HepG2 (cell line): ENCODE measurements around the gene UBL7. TPM values are rescaled to one million over a fixed set of nuclear protein-coding genes. Genes with fewer than 3 reads are reported as not detected.

ENCODE experiments used
- ATF7-NPFF ChIP-seq: sonication (generic); formaldehyde crosslinking; IDR thresholded peaks from 2 replicates; pipeline ENCODE4 v1.8.1; 2023; ENCODE audit warnings: mild to moderate bottlenecking, low read depth, missing genetic modification reagents, moderate library complexity
- JUN ChIP-seq: sonication (generic); formaldehyde crosslinking; IDR thresholded peaks from 2 replicates; pipeline ENCODE4 v1.4.0; 2020; ENCODE audit warnings: mild to moderate bottlenecking, missing genetic modification reagents
- KLF13 ChIP-seq: sonication (generic); formaldehyde crosslinking; IDR thresholded peaks from 2 replicates; pipeline ENCODE4 v1.4.0; 2020; ENCODE audit warnings: mild to moderate bottlenecking, missing genetic modification reagents
- MIER2 ChIP-seq: IDR thresholded peaks from 2 replicates; pipeline ENCODE4 v1.6.1; 2016; ENCODE audit warnings: missing biosample characterization, missing genetic modification reagents
- MXI1 ChIP-seq: IDR thresholded peaks from 3 replicates; pipeline ENCODE4 v1.6.1; 2012; ENCODE audit warnings: low read depth, low read length, inconsistent platforms, borderline replicate concordance
- NFAT5 ChIP-seq: sonication (generic); formaldehyde crosslinking; IDR thresholded peaks from 2 replicates; pipeline ENCODE4 v1.4.0; 2020; ENCODE audit warnings: missing genetic modification reagents
- NFIB ChIP-seq: sonication (generic); formaldehyde crosslinking; IDR thresholded peaks from 2 replicates; pipeline ENCODE4 v1.9.0; 2021; ENCODE audit warnings: missing genetic modification reagents, mild to moderate bottlenecking, borderline replicate concordance
- PCBP1 ChIP-seq: fragments of 200-400 bp; formaldehyde crosslinking; IDR thresholded peaks from 2 replicates; pipeline ENCODE4 v1.6.1; 2017; ENCODE audit warnings: mild to moderate bottlenecking, low read depth, low read length, borderline replicate concordance
- TCF12 ChIP-seq, 2 experiments: fragments of 450-650 bp in 1 of 2; sonication (generic) in 1 of 2; formaldehyde crosslinking in 1 of 2; IDR thresholded peaks; 2 replicates each; pipeline versions ENCODE4 v1.6.1 to v1.8.0; 2017 to 2022; ENCODE audit warnings: antibody characterized with exemption in 1 of 2, mild to moderate bottlenecking in 1 of 2, missing genetic modification reagents in 1 of 2, moderate library complexity in 1 of 2
- TGIF2 ChIP-seq: IDR thresholded peaks from 2 replicates; pipeline ENCODE4 v1.6.1; 2016; ENCODE audit warnings: control low read depth, missing compliant biosample characterization
- ZBTB42 ChIP-seq: sonication (generic); formaldehyde crosslinking; IDR thresholded peaks from 2 replicates; pipeline ENCODE4 v1.5.0; 2020; ENCODE audit warnings: mild to moderate bottlenecking, missing genetic modification reagents
- ZFP36L1 ChIP-seq: sonication (generic); formaldehyde crosslinking; IDR thresholded peaks from 2 replicates; pipeline ENCODE4 v1.8.0; 2022; ENCODE audit warnings: mild to moderate bottlenecking, missing genetic modification reagents, moderate library complexity
- ZNF337 ChIP-seq: sonication (generic); formaldehyde crosslinking; IDR thresholded peaks from 2 replicates; pipeline ENCODE4 v1.5.1; 2020; ENCODE audit warnings: missing genetic modification reagents, low read depth, mild to moderate bottlenecking, borderline replicate concordance
- ZNF546 ChIP-seq: sonication (generic); formaldehyde crosslinking; conservative IDR thresholded peaks from 2 replicates; pipeline ENCODE4 v1.8.1; 2023; ENCODE audit warnings: mild to moderate bottlenecking, missing genetic modification reagents
- polyA plus RNA-seq, 8 experiments: library from polyadenylated mRNA; depleted of rRNA in 3 of 8; stranded (reverse) in 7 of 8; unstranded in 1 of 8; fragments of >200 nt; fragmentation: Illumina TruSeq in 4 of 8; extraction: Trizol in 4 of 8; gene quantifications; 2 replicates each; pipeline versions ENCODE4 v1.2.1 to v1.2.3, GENCODE V29; 2011 to 2016; ENCODE audit warnings: low read depth in 4 of 8, missing spikeins in 1 of 8, mixed read lengths in 1 of 8; ENCODE audit not compliant: insufficient read depth in 1 of 8
- total RNA-seq, 5 experiments: library from RNA; depleted of rRNA; stranded (reverse); fragments of >200 nt; fragmentation: Illumina TruSeq; extraction: Trizol; gene quantifications; 2 replicates each; pipeline ENCODE4 v1.2.3, GENCODE V29; 2016; ENCODE audit warnings: low read depth in 1 of 5
- TF ChIP-seq, protein P1 (sequence below): sonication (generic); formaldehyde crosslinking; IDR thresholded peaks from 2 replicates; pipeline ENCODE4 v1.8.0; 2022; ENCODE audit warnings: low read depth, missing genetic modification reagents
- TF ChIP-seq, protein P2 (sequence below): IDR thresholded peaks from 2 replicates; pipeline ENCODE4 v1.6.1; 2012; ENCODE audit warnings: low read depth, low read length, improper control_type of control experiment
- TF ChIP-seq, protein P3 (sequence below), 2 experiments: sonication (generic) in 1 of 2; formaldehyde crosslinking in 1 of 2; IDR thresholded peaks; 2 replicates each; pipeline versions ENCODE4 v1.4.0 to v1.6.1; 2018 to 2020; ENCODE audit warnings: missing genetic modification reagents in 2 of 2, borderline replicate concordance in 1 of 2, low read depth in 1 of 2, mild to moderate bottlenecking in 1 of 2, missing biosample characterization in 1 of 2

The UBL7 gene
- total and polyA plus RNA-seq, 2 of the 13 experiments (the other 11 are each of a cell fraction or from before 2014, with no cell fraction given), result 55.0 to 63.5 TPM

GRCh38 chr15:74421302-74422245 lies 39.4 kb downstream of the UBL7 start (continued):
- TF ChIP-seq MIER2 (no peak), JUN (CRISPR knock-in tag) (no peak), ATF7-NPFF (CRISPR knock-in tag) (no peak), TGIF2 (CRISPR knock-in tag) (no peak), NFAT5 (CRISPR knock-in tag) (no peak), ZFP36L1 (CRISPR knock-in tag) (no peak), ZNF546 (CRISPR knock-in tag) (no peak), PCBP1 (no peak), ZNF337 (CRISPR knock-in tag) (no peak), MXI1 (no peak), TCF12 (IDR thresholded peaks at IDR 0.05) (no peak), TCF12 (CRISPR knock-in tag; IDR thresholded peaks at IDR 0.05) (no peak), KLF13 (CRISPR knock-in tag) (no peak), NFIB (CRISPR knock-in tag) (no peak), ZBTB42 (CRISPR knock-in tag) (no peak)
- TF ChIP-seq, protein P1, sequence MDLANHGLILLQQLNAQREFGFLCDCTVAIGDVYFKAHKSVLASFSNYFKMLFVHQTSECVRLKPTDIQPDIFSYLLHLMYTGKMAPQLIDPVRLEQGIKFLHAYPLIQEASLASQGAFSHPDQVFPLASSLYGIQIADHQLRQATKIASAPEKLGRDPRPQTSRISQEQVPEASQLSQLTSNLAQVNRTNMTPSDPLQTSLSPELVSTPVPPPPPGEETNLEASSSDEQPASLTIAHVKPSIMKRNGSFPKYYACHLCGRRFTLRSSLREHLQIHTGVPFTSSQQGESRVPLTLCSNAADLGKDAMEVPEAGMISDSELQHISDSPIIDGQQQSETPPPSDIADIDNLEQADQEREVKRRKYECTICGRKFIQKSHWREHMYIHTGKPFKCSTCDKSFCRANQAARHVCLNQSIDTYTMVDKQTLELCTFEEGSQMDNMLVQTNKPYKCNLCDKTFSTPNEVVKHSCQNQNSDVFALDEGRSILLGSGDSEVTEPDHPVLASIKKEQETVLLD (CRISPR knock-in tag), result no peak
- TF ChIP-seq, protein P2, sequence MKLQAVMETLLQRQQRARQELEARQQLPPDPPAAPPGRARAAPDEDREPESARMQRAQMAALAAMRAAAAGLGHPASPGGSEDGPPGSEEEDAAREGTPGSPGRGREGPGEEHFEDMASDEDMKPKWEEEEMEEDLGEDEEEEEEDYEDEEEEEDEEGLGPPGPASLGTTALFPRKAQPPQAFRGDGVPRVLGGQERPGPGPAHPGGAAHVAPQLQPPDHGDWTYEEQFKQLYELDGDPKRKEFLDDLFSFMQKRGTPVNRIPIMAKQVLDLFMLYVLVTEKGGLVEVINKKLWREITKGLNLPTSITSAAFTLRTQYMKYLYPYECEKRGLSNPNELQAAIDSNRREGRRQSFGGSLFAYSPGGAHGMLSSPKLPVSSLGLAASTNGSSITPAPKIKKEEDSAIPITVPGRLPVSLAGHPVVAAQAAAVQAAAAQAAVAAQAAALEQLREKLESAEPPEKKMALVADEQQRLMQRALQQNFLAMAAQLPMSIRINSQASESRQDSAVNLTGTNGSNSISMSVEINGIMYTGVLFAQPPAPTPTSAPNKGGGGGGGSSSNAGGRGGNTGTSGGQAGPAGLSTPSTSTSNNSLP, result no peak
- TF ChIP-seq, protein P3, sequence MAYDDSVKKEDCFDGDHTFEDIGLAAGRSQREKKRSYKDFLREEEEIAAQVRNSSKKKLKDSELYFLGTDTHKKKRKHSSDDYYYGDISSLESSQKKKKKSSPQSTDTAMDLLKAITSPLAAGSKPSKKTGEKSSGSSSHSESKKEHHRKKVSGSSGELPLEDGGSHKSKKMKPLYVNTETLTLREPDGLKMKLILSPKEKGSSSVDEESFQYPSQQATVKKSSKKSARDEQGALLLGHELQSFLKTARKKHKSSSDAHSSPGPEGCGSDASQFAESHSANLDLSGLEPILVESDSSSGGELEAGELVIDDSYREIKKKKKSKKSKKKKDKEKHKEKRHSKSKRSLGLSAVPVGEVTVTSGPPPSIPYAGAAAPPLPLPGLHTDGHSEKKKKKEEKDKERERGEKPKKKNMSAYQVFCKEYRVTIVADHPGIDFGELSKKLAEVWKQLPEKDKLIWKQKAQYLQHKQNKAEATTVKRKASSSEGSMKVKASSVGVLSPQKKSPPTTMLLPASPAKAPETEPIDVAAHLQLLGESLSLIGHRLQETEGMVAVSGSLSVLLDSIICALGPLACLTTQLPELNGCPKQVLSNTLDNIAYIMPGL (CRISPR knock-in tag; IDR thresholded peaks at IDR 0.05; ENCODE audit: borderline replicate concordance in 1 of 2, low read depth in 1 of 2), result no peak
